ENCODE results near the gene KLHL29.

DNA sequence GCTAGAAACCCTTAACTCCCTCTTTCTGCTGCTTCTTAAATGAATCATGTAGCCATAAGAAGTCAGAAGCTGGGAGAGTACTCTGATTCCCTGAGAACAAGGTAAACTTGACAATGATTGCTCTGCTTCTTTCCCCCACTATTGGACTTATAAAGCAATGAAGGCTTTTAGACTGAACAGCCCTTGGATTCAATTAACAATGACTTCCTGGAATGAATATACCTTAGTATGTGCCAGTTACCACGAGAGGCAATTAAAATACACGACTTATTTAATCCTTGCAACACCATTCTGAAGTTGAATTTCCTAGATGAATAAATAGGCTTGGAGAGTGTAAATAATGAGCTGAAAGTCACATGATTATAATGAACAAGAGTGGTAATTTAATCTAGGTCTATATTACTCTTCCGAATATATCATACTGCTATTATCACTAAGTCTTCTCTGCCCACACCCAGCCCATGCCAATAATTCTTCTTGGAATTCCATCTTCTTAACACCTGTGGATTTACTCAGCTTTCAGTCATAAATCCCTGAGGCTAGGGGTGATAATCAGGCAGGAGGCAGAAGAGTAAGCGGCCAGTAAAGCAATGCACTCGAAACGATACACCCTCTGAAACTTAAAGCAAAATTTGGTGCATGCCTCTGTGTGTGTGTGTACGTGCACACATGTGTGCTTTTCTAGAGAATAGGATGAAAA lies 371.8 kb downstream of the KLHL29 start:
- TF ChIP-seq, protein P1, sequence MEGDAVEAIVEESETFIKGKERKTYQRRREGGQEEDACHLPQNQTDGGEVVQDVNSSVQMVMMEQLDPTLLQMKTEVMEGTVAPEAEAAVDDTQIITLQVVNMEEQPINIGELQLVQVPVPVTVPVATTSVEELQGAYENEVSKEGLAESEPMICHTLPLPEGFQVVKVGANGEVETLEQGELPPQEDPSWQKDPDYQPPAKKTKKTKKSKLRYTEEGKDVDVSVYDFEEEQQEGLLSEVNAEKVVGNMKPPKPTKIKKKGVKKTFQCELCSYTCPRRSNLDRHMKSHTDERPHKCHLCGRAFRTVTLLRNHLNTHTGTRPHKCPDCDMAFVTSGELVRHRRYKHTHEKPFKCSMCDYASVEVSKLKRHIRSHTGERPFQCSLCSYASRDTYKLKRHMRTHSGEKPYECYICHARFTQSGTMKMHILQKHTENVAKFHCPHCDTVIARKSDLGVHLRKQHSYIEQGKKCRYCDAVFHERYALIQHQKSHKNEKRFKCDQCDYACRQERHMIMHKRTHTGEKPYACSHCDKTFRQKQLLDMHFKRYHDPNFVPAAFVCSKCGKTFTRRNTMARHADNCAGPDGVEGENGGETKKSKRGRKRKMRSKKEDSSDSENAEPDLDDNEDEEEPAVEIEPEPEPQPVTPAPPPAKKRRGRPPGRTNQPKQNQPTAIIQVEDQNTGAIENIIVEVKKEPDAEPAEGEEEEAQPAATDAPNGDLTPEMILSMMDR (IDR thresholded peaks at IDR 0.05; ENCODE audit: low read depth, low read length, missing input control) = no peak
- TF ChIP-seq JUND (IDR thresholded peaks at IDR 0.05) (no peak), SP1 (IDR thresholded peaks at IDR 0.05) (no peak), RAD21 (IDR thresholded peaks at IDR 0.05) (no peak), TAF1 (conservative IDR thresholded peaks at IDR 0.05) (no peak), RXRA (IDR thresholded peaks at IDR 0.05) (no peak), EGR1 (IDR thresholded peaks at IDR 0.05; ENCODE audit: low read depth in 2 of 2) (no peak)
- TF ChIP-seq, protein P2, sequence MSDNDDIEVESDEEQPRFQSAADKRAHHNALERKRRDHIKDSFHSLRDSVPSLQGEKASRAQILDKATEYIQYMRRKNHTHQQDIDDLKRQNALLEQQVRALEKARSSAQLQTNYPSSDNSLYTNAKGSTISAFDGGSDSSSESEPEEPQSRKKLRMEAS (IDR thresholded peaks at IDR 0.05) = no peak
- TF ChIP-seq, protein P3, sequence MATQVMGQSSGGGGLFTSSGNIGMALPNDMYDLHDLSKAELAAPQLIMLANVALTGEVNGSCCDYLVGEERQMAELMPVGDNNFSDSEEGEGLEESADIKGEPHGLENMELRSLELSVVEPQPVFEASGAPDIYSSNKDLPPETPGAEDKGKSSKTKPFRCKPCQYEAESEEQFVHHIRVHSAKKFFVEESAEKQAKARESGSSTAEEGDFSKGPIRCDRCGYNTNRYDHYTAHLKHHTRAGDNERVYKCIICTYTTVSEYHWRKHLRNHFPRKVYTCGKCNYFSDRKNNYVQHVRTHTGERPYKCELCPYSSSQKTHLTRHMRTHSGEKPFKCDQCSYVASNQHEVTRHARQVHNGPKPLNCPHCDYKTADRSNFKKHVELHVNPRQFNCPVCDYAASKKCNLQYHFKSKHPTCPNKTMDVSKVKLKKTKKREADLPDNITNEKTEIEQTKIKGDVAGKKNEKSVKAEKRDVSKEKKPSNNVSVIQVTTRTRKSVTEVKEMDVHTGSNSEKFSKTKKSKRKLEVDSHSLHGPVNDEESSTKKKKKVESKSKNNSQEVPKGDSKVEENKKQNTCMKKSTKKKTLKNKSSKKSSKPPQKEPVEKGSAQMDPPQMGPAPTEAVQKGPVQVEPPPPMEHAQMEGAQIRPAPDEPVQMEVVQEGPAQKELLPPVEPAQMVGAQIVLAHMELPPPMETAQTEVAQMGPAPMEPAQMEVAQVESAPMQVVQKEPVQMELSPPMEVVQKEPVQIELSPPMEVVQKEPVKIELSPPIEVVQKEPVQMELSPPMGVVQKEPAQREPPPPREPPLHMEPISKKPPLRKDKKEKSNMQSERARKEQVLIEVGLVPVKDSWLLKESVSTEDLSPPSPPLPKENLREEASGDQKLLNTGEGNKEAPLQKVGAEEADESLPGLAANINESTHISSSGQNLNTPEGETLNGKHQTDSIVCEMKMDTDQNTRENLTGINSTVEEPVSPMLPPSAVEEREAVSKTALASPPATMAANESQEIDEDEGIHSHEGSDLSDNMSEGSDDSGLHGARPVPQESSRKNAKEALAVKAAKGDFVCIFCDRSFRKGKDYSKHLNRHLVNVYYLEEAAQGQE (IDR thresholded peaks at IDR 0.05) = no peak
- TF ChIP-seq, protein P4, sequence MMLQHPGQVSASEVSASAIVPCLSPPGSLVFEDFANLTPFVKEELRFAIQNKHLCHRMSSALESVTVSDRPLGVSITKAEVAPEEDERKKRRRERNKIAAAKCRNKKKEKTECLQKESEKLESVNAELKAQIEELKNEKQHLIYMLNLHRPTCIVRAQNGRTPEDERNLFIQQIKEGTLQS (IDR thresholded peaks at IDR 0.05) = no peak
- TF ChIP-seq, protein P5, sequence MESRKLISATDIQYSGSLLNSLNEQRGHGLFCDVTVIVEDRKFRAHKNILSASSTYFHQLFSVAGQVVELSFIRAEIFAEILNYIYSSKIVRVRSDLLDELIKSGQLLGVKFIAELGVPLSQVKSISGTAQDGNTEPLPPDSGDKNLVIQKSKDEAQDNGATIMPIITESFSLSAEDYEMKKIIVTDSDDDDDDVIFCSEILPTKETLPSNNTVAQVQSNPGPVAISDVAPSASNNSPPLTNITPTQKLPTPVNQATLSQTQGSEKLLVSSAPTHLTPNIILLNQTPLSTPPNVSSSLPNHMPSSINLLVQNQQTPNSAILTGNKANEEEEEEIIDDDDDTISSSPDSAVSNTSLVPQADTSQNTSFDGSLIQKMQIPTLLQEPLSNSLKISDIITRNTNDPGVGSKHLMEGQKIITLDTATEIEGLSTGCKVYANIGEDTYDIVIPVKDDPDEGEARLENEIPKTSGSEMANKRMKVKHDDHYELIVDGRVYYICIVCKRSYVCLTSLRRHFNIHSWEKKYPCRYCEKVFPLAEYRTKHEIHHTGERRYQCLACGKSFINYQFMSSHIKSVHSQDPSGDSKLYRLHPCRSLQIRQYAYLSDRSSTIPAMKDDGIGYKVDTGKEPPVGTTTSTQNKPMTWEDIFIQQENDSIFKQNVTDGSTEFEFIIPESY (IDR thresholded peaks at IDR 0.05) = no peak

Data from liver (tissue), 3 donors.